ENCODE results near the gene RORC. TPM values are rescaled to one million over a fixed set of nuclear protein-coding genes. Genes with fewer than 3 reads are reported as not detected.
"Not testable (repeated sequence)": the region's sequence is repeated elsewhere in the genome, so short reads cannot be mapped to it uniquely, and the experiment has no call there.

Gene RORC
- polyA plus RNA-seq, 3 donors = 0.03 TPM; not detected in 2

- no peak for DNase-seq
- H3K27ac ChIP-seq (ENCODE audit: low read depth in 1 of 2, low read length in 2 of 2) = no peak overlapping the region
- Mint-ChIP-seq H3K4me3 (no peak overlapping the region), H3K4me1 (no peaks in the 10 kb centered on the region), H3K9me3 (peaks cover 0 to 1% (median 0%) of the 10 kb centered on the region in 7 donors), H3K27me3 (ENCODE audit: low read depth in 3 of 3) (peaks cover 2 to 4% (median 3%) of the 10 kb centered on the region in 3 donors), H3K27ac (no peak overlapping the region), H3K36me3 (peaks cover 16 to 17% of the 10 kb centered on the region in 2 donors)
- no peaks in the 10 kb centered on the region for H3K9me3 ChIP-seq (replicated peaks in 1 of 2; ENCODE audit: control insufficient read depth in 1 of 2, insufficient read depth in 1 of 2, low read length in 2 of 2)
- H2AFZ ChIP-seq (ENCODE audit: insufficient read depth, low read depth, low read length, poor library complexity, severe bottlenecking) = no peak overlapping the region
- H3K79me2 ChIP-seq (ENCODE audit: insufficient read depth, low read length) = no peaks in the 10 kb centered on the region
- no CpG with 5 or more reads among the region's 3 CpGs for WGBS (ENCODE audit: insufficient coverage)
- no peak for TF ChIP-seq CTCF (IDR thresholded peaks at IDR 0.05)
- H3K4me1 ChIP-seq (ENCODE audit: control insufficient read depth in 1 of 2, insufficient read depth in 2 of 2, low read length in 2 of 2) = no peaks in the 10 kb centered on the region
- H3K36me3 ChIP-seq (replicated peaks in 1 of 2; ENCODE audit: control insufficient read depth in 1 of 2, insufficient read depth in 2 of 2, low read length in 2 of 2) = peaks cover 0 to 4% of the 10 kb centered on the region in 2 donors
- H3K4me2 ChIP-seq (replicated peaks; ENCODE audit: extremely low read depth, low read length, poor library complexity, severe bottlenecking) = no peak overlapping the region
- no peaks in the 10 kb centered on the region for H3K27me3 ChIP-seq (ENCODE audit: control insufficient read depth in 2 of 2, insufficient read depth in 2 of 2, low read length in 2 of 2)
- H4K20me1 ChIP-seq (ENCODE audit: insufficient read depth, low read length) = no peaks in the 10 kb centered on the region
- intact Hi-C loops (cut with micrococcal nuclease) = no loop called here
- H3K4me3 ChIP-seq (replicated peaks in 1 of 3; ENCODE audit: low read depth in 2 of 3, low read length in 3 of 3) = no peak overlapping the region
- H3K9ac ChIP-seq (ENCODE audit: insufficient read depth, low read length, poor library complexity, severe bottlenecking) = no peak overlapping the region
Observed at GRCh38 chr1:151774256-151774922, 57.2 kb downstream of the RORC start.

- H3K27me3 Mint-ChIP-seq (ENCODE audit: low read depth in 3 of 3) = peaks cover 2 to 4% (median 3%) of the 10 kb centered on the region in 3 donors
- H3K27ac Mint-ChIP-seq = no peak overlapping the region
- WGBS (ENCODE audit: insufficient coverage) = 80% methylated on average over 2 of the region's 5 CpGs
- Histone ChIP-seq H3K27me3 (ENCODE audit: control insufficient read depth in 2 of 2, insufficient read depth in 2 of 2, low read length in 2 of 2) (no peaks in the 10 kb centered on the region), H3K4me3 (replicated peaks in 1 of 3; ENCODE audit: low read depth in 2 of 3, low read length in 3 of 3) (no peak overlapping the region), H3K4me2 (replicated peaks; ENCODE audit: extremely low read depth, low read length, poor library complexity, severe bottlenecking) (no peak overlapping the region), H3K9ac (ENCODE audit: insufficient read depth, low read length, poor library complexity, severe bottlenecking) (no peak overlapping the region), H3K9me3 (replicated peaks in 1 of 2; ENCODE audit: control insufficient read depth in 1 of 2, insufficient read depth in 1 of 2, low read length in 2 of 2) (no peaks in the 10 kb centered on the region), H3K4me1 (ENCODE audit: control insufficient read depth in 1 of 2, insufficient read depth in 2 of 2, low read length in 2 of 2) (no peaks in the 10 kb centered on the region), H2AFZ (ENCODE audit: insufficient read depth, low read depth, low read length, poor library complexity, severe bottlenecking) (no peak overlapping the region), H3K27ac (ENCODE audit: low read depth in 1 of 2, low read length in 2 of 2) (no peak overlapping the region), H3K79me2 (ENCODE audit: insufficient read depth, low read length) (no peaks in the 10 kb centered on the region), H4K20me1 (ENCODE audit: insufficient read depth, low read length) (no peaks in the 10 kb centered on the region), H3K36me3 (replicated peaks in 1 of 2; ENCODE audit: control insufficient read depth in 1 of 2, insufficient read depth in 2 of 2, low read length in 2 of 2) (peaks cover 0 to 4% of the 10 kb centered on the region in 2 donors)
- intact Hi-C loops (cut with micrococcal nuclease) = no loop called here
- no peak overlapping the region for H3K4me3 Mint-ChIP-seq
- H3K9me3 Mint-ChIP-seq = peaks cover 0 to 1% (median 0%) of the 10 kb centered on the region in 7 donors
- no peak for TF ChIP-seq CTCF (IDR thresholded peaks at IDR 0.05)
- no peak for DNase-seq
- peaks cover 14 to 16% of the 10 kb centered on the region in 2 donors for H3K36me3 Mint-ChIP-seq
- no peaks in the 10 kb centered on the region for H3K4me1 Mint-ChIP-seq
Observed at GRCh38 chr1:151773702-151774101, 57.9 kb downstream of the RORC start.

GRCh38 chr1:151769270-151769669, 62.3 kb downstream of the RORC start:
- H3K9me3 ChIP-seq (replicated peaks in 1 of 2; ENCODE audit: control insufficient read depth in 1 of 2, insufficient read depth in 1 of 2, low read length in 2 of 2); H3K27me3 ChIP-seq (ENCODE audit: control insufficient read depth in 2 of 2, insufficient read depth in 2 of 2, low read length in 2 of 2); H3K36me3 Mint-ChIP-seq; H2AFZ ChIP-seq (ENCODE audit: insufficient read depth, low read depth, low read length, poor library complexity, severe bottlenecking); H3K79me2 ChIP-seq (ENCODE audit: insufficient read depth, low read length); H3K9ac ChIP-seq (ENCODE audit: insufficient read depth, low read length, poor library complexity, severe bottlenecking); H3K4me3 Mint-ChIP-seq; H3K9me3 Mint-ChIP-seq; H4K20me1 ChIP-seq (ENCODE audit: insufficient read depth, low read length); H3K27me3 Mint-ChIP-seq (ENCODE audit: low read depth in 3 of 3); H3K27ac Mint-ChIP-seq; DNase-seq; H3K4me3 ChIP-seq (replicated peaks in 1 of 3; ENCODE audit: low read depth in 2 of 3, low read length in 3 of 3); intact Hi-C loops (cut with micrococcal nuclease); H3K36me3 ChIP-seq (replicated peaks in 1 of 2; ENCODE audit: control insufficient read depth in 1 of 2, insufficient read depth in 2 of 2, low read length in 2 of 2); H3K27ac ChIP-seq (ENCODE audit: low read depth in 1 of 2, low read length in 2 of 2); H3K4me2 ChIP-seq (replicated peaks; ENCODE audit: extremely low read depth, low read length, poor library complexity, severe bottlenecking): not testable (repeated sequence)
- WGBS (ENCODE audit: insufficient coverage) = 100% methylated on average over 9 of the region's 34 CpGs
- peaks cover 11% of the 10 kb centered on the region for H3K4me1 Mint-ChIP-seq
- H3K4me1 ChIP-seq (ENCODE audit: control insufficient read depth in 1 of 2, insufficient read depth in 2 of 2, low read length in 2 of 2) = peaks cover 6 to 11% of the 10 kb centered on the region in 2 donors
